ENCODE measurements around the gene CCDC77.

The CCDC77 gene

DNA sequence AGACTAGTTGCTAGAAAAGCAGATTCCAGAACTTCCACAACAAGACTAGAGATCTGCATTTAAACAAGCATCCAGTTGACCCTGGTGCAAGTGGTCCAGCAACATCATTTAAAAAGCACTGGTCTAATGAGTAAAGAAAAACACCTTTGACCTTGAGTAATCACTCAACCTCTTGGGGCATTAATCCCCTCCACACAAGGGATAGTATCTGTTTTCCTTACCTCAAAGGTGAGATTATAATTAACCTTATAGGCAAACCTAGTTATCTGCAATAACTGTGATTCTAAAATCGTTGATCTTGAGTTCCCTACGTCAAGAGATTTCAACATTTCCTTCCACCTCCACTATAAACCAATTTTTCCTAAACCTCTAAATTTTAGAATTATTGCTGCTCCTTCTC is 13.4 kb upstream of the CCDC77 start:
- peak overlapping the region; percentile 88 for H3K4me3 ChIP-seq (ENCODE audit: low read depth, low read length)
- TF ChIP-seq, protein P1, sequence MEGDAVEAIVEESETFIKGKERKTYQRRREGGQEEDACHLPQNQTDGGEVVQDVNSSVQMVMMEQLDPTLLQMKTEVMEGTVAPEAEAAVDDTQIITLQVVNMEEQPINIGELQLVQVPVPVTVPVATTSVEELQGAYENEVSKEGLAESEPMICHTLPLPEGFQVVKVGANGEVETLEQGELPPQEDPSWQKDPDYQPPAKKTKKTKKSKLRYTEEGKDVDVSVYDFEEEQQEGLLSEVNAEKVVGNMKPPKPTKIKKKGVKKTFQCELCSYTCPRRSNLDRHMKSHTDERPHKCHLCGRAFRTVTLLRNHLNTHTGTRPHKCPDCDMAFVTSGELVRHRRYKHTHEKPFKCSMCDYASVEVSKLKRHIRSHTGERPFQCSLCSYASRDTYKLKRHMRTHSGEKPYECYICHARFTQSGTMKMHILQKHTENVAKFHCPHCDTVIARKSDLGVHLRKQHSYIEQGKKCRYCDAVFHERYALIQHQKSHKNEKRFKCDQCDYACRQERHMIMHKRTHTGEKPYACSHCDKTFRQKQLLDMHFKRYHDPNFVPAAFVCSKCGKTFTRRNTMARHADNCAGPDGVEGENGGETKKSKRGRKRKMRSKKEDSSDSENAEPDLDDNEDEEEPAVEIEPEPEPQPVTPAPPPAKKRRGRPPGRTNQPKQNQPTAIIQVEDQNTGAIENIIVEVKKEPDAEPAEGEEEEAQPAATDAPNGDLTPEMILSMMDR (conservative IDR thresholded peaks at IDR 0.05; ENCODE audit: low read depth, low read length), result no peak
- DNase-seq (ENCODE audit: low read depth), result no peak

DNA sequence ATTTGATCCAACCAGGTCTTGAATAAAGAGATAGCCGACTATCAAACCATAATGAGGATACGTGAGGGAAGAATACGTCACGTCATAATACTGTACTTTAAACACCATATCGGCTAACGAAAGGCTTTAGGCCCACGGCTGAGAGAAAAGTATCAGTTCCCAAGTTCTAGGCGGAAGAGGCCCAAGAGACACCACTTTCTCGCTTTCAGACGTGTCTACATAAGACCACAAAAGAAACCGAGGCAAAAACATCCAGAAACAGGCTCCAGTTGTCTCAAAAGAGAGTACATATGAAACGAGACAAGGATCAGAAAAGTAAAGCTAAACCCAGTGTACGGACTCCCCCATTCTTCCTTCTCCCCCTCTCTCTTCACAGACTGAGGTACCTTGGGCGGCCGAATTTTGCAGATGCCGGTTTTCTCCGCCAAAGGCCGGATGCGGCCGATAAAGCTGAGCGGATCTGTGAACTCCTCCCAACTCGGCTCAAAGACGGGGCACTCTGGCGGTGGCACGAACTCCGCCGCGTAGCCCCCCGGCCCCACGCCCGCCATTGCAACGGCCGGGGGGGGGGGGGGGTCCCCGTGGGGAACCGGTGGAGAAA is 12.8 kb upstream of the CCDC77 start:
- H3K4me3 ChIP-seq (ENCODE audit: low read depth, low read length), result peak overlapping the region; percentile 88
- peak; percentile 44 for DNase-seq (ENCODE audit: low read depth)
- TF ChIP-seq, protein P1 (conservative IDR thresholded peaks at IDR 0.05; ENCODE audit: low read depth, low read length), result no peak

DNA sequence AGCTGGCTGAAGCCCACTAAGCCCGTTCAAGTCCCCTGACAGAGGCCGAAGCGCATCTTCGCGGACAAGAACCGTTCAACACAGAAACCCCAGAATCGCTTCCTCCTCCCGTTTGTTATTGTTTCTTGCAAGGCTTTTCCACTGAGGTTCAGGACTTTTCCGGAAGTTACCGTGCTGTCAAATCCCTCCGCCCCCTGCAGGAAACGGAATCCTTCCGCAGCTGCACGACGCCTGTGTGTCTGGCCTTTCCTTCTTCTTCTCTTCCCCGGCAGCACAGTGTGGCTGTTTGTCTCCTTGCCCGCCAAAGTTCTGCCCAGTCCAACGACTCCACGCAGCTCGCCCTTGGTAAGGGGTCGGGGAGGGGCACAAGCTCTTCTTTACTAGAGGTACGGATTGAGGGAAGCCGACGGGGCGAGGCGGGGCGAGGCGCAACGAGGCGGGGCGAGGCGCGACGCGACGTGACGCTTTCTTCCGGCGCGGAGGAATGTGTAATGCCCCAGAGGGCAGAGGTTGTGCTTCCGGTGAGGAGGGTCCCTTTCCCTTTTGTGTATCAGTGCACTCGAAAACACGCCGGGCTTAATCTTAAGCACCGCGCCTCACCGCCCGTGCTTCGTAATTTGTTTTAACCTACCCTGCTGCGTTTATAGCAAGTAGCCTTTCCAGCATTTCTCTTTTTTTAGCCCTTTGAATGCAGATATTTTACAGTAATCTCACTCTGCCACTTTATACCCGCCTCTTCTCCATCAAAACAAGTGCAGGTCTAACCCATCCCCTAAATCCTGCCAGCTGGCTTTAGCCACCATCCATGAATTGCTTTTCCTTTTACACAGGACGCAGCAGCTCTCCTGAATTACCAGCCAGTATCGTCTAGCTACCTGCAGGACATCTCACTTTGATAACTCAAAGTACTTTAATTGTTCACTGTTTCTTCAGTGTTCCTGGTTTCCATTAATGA is 12.0 kb upstream of the CCDC77 start, which contains the start of gene KDM5A:
KDM5A (minus strand) TSS at position 179 of the 955 bp plus-strand sequence. CDS start 229 bp downstream, outside the sequence.
- TF ChIP-seq, protein P1 (conservative IDR thresholded peaks at IDR 0.05; ENCODE audit: low read depth, low read length), result no peak
- peak; percentile 97 for DNase-seq (ENCODE audit: low read depth)
- H3K4me3 ChIP-seq (ENCODE audit: low read depth, low read length), result peak within 1 kb of the TSS; percentile 88

GRCh38 chr12:400828-401227 is 616 bp upstream of the CCDC77 start:
- TF ChIP-seq, protein P1 (conservative IDR thresholded peaks at IDR 0.05; ENCODE audit: low read depth, low read length), result no peak
- H3K4me3 ChIP-seq (ENCODE audit: low read depth, low read length), result peak overlapping the region; percentile 88
- no peak for DNase-seq (ENCODE audit: low read depth)

- peak; percentile 65 for DNase-seq (ENCODE audit: low read depth)
- TF ChIP-seq, protein P1 (conservative IDR thresholded peaks at IDR 0.05; ENCODE audit: low read depth, low read length), result peak; percentile 57
- peak overlapping the region; percentile 88 for H3K4me3 ChIP-seq (ENCODE audit: low read depth, low read length)
Measured at GRCh38 chr12:402029-402389, 565 bp downstream of the CCDC77 start.

DNA sequence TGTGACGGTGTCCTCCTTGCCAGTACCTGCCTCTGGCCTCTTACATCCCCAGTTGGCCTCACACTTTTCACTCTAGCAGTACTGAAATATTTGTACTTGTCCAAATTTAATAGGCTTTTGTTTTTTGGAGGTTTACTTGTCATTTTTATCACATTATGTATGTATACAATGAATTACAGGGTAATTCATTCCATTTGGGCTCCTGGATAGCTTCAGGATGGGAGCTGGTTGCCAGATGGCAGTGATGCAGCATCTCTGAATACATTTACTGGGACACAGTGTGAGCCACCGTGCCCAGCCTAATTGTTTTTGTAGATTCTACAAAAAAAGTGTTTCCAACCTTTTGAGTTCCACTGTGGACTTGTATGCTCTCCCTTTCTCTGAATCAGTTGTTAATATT is 13.4 kb downstream of the CCDC77 start:
- TF ChIP-seq, protein P1 (conservative IDR thresholded peaks at IDR 0.05; ENCODE audit: low read depth, low read length), result no peak
- DNase-seq (ENCODE audit: low read depth), result no peak
- no peak overlapping the region for H3K4me3 ChIP-seq (ENCODE audit: low read depth, low read length)
